Smooth muscle cell (in vitro differentiated cells): ENCODE results near the gene ZNF93. TPM values are rescaled to one million over a fixed set of nuclear protein-coding genes. Genes with fewer than 3 reads are reported as not detected.
A peak's percentile ranks its signal among the peaks of the same experiment; 100 is the strongest.
"Not testable (repeated sequence)": the region's sequence is repeated elsewhere in the genome, so short reads cannot be mapped to it uniquely, and the experiment has no call there.

ENCODE experiments used
- DNase-seq: peaks from one replicate; lab custom pipeline; 2025; ENCODE audit not compliant: unreplicated experiment; lab: John Stamatoyannopoulos, UW
- H2AFZ ChIP-seq: fragments of 200-600 bp; sonication (generic); 2 replicates; pipeline ENCODE4 v1.6.0; 2016; ENCODE audit warnings: antibody characterized with exemption, low read depth, mild to moderate bottlenecking
- H3F3A ChIP-seq: fragments of 200-600 bp; sonication (generic); 2 replicates; pipeline ENCODE4 v1.6.0; 2017; ENCODE audit warnings: antibody characterized with exemption, low read depth
- H3K27ac ChIP-seq: fragments of 200-600 bp; sonication (generic); 2 replicates; pipeline ENCODE4 v1.5.1; 2016; ENCODE audit warnings: low read depth, mild to moderate bottlenecking
- H3K27me3 ChIP-seq: fragments of 200-600 bp; sonication (generic); 2 replicates; pipeline ENCODE4 v1.6.1; 2016; ENCODE audit warnings: low read depth, mild to moderate bottlenecking
- H3K36me3 ChIP-seq: fragments of 200-600 bp; sonication (generic); 2 replicates; pipeline ENCODE4 v1.5.1; 2016; ENCODE audit warnings: low read depth
- H3K4me1 ChIP-seq: fragments of 200-600 bp; sonication (generic); 2 replicates; pipeline ENCODE4 v1.5.1; 2016; ENCODE audit warnings: low read depth
- H3K4me2 ChIP-seq: fragments of 200-600 bp; sonication (generic); 2 replicates; pipeline ENCODE4 v1.6.0; 2016; ENCODE audit warnings: mild to moderate bottlenecking
- H3K4me3 ChIP-seq: fragments of 200-600 bp; sonication (generic); 2 replicates; pipeline ENCODE4 v1.5.1; 2016; ENCODE audit warnings: mild to moderate bottlenecking
- H3K79me2 ChIP-seq: fragments of 200-600 bp; sonication (generic); 2 replicates; pipeline ENCODE4 v1.6.0; 2016; ENCODE audit warnings: low read depth, mild to moderate bottlenecking
- H3K9ac ChIP-seq: fragments of 200-600 bp; sonication (generic); 2 replicates; pipeline ENCODE4 v1.6.0; 2016; ENCODE audit warnings: low read depth
- H3K9me3 ChIP-seq: fragments of 200-600 bp; sonication (generic); replicated peaks from 2 replicates; pipeline ENCODE4 v1.5.1; 2016; ENCODE audit warnings: low read depth
- H4K20me1 ChIP-seq: fragments of 200-600 bp; sonication (generic); 2 replicates; pipeline ENCODE4 v1.6.0; 2016; ENCODE audit warnings: low read depth
- WGBS: methylation state at CpG from one replicate; pipeline ENCODE4 v1.1.7; 2016; ENCODE audit warnings: low lambda C conversion rate; 5-methylcytosine and 5-hydroxymethylcytosine counted together
- polyA plus RNA-seq: library from polyadenylated mRNA; unstranded; fragments of >200 nt; fragmentation: Nextera tagmentation; extraction: Ambion mirVana; gene quantifications from 2 replicates; pipeline ENCODE4 v1.2.1, GENCODE V29; 2016
- total RNA-seq: library from RNA; depleted of rRNA; stranded (reverse); fragments of >200 nt; gene quantifications from 2 replicates; pipeline ENCODE4 v1.2.3, GENCODE V29; 2014
- TF ChIP-seq, protein P1 (sequence below): fragments of 200-600 bp; sonication (generic); IDR thresholded peaks from 2 replicates; pipeline ENCODE4 v1.5.1; 2017; ENCODE audit warnings: borderline replicate concordance, mild to moderate bottlenecking, antibody characterized with exemption; ENCODE audit not compliant: insufficient read depth, poor library complexity, severe bottlenecking

Gene ZNF93
- total and polyA plus RNA-seq, 2 experiments from 2014 or later = 18.3 to 36.7 TPM

DNA sequence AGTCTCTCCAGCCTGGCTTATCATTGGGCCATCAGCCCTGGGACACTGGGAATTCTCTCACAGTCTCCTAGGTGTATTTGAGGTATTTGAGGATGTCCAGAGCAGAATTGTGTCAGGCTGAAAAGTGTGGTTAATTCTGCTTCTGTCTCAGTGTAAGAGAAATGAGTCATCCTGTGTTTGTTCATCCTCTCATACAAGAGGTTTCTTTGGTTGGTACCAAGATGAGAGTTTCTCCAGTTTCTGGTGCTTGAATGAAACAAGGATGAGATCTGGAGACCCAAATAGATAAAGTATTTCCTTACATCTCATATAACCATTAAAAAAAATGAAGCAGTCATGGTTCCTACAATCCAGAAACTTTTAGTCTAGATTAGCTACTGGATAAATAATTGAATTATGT, 27.4 kb upstream of the ZNF93 start:
- no peak overlapping the region for H3K4me3 ChIP-seq
- H3K27me3 ChIP-seq = no peaks in the 10 kb centered on the region
- H4K20me1 ChIP-seq = peaks cover 53% of the 10 kb centered on the region
- H3K4me2 ChIP-seq = no peak overlapping the region
- DNase-seq = no peak
- H3K4me1 ChIP-seq = peaks cover 2% of the 10 kb centered on the region
- TF ChIP-seq, protein P1, sequence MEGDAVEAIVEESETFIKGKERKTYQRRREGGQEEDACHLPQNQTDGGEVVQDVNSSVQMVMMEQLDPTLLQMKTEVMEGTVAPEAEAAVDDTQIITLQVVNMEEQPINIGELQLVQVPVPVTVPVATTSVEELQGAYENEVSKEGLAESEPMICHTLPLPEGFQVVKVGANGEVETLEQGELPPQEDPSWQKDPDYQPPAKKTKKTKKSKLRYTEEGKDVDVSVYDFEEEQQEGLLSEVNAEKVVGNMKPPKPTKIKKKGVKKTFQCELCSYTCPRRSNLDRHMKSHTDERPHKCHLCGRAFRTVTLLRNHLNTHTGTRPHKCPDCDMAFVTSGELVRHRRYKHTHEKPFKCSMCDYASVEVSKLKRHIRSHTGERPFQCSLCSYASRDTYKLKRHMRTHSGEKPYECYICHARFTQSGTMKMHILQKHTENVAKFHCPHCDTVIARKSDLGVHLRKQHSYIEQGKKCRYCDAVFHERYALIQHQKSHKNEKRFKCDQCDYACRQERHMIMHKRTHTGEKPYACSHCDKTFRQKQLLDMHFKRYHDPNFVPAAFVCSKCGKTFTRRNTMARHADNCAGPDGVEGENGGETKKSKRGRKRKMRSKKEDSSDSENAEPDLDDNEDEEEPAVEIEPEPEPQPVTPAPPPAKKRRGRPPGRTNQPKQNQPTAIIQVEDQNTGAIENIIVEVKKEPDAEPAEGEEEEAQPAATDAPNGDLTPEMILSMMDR = no peak
- peaks cover 96% of the 10 kb centered on the region for H3K79me2 ChIP-seq
- H2AFZ ChIP-seq = no peak overlapping the region
- H3K36me3 ChIP-seq = peaks cover 9% of the 10 kb centered on the region
- H3F3A ChIP-seq = peaks cover 3% of the 10 kb centered on the region
- peak overlapping the region; percentile 15 for H3K27ac ChIP-seq
- peaks cover 3% of the 10 kb centered on the region for H3K9me3 ChIP-seq
- no peak overlapping the region for H3K9ac ChIP-seq

DNA sequence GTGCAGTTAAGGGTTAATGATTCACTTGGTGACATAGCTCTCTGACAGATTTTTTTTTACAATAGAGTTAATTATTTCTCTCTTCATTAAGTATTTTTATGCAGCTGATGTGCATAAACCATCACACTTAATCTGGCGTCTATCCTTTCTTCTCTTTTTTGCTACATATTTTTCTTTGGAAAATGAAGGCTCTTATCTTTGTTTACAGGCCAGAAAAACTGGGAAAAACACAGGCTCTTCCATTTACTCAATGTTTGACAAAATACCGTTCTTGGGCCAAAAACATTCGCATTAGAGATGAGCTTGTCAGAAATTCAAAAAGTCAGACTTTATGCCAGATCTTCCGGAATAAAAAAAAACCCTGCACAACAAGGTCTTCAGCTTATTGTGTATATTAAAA, 23.0 kb upstream of the ZNF93 start:
- WGBS = 95% methylated on average over 4 of the region's 4 CpGs
- Histone ChIP-seq H3K27ac (no peak overlapping the region), H3F3A (peaks cover 3% of the 10 kb centered on the region), H2AFZ (no peak overlapping the region), H3K36me3 (peaks cover 33% of the 10 kb centered on the region), H3K4me2 (no peak overlapping the region), H3K27me3 (no peaks in the 10 kb centered on the region), H3K9me3 (peaks cover 22% of the 10 kb centered on the region), H4K20me1 (peaks cover 12% of the 10 kb centered on the region), H3K4me3 (no peak overlapping the region), H3K79me2 (peaks cover 75% of the 10 kb centered on the region), H3K9ac (no peak overlapping the region), H3K4me1 (no peaks in the 10 kb centered on the region)
- no peak for DNase-seq
- TF ChIP-seq, protein P1 = no peak

DNA sequence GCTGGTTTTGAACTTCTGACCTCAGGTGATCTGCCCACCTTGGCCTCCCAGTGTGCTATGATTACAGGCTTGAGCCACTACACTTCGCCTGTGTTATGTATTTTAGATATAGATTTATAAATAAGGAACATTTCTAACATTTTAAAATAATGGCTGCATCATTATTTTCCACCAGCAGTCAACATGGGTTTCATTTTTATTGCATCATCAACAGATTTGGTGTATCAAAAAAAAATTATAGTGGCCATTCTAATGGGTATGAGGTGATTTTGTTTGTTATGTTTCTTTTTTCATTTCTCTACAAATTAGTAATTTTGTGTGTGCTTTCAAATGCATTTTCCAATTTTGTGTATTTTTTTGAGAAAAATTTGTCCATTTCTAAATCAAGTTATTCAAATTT, 16.2 kb upstream of the ZNF93 start:
- no peak for DNase-seq

DNA sequence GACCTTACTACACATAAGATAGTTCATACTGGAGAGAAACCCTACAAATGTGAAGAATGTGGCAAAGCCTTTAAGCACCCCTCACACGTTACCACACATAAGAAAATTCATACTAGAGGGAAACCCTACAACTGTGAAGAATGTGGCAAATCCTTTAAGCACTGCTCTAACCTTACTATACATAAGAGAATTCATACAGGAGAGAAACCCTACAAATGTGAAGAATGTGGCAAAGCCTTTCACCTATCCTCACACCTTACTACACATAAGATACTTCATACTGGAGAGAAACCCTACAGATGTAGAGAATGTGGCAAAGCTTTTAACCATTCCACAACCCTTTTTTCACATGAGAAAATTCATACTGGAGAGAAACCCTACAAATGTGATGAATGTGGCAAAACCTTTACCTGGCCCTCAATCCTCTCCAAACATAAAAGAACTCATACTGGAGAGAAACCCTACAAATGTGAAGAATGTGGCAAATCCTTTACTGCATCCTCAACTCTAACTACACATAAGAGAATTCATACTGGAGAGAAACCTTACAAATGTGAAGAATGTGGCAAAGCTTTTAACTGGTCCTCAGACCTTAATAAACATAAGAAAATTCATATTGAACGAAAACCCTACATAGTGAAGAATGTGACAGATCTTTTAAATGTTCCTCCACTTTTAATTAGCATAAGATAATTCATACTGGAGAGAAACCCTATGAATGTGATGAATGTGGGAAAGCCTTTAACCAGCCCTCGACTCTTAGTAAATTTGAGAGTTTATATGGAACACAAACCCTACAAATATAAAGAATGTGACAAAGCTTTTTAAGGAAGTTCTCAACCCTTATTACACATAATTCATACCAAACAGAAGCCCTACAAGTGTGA, 8.4 kb upstream of the ZNF93 start:
- H3F3A ChIP-seq, DNase-seq, H2AFZ ChIP-seq, H3K27me3 ChIP-seq, H3K9ac ChIP-seq, H3K79me2 ChIP-seq, H3K27ac ChIP-seq, H4K20me1 ChIP-seq, H3K4me1 ChIP-seq, H3K4me2 ChIP-seq: not testable (repeated sequence)
- peak overlapping the region; percentile 12 for H3K4me3 ChIP-seq
- H3K9me3 ChIP-seq = peaks cover 78% of the 10 kb centered on the region
- WGBS = 97% methylated on average over 3 of the region's 3 CpGs
- H3K36me3 ChIP-seq = peaks cover 58% of the 10 kb centered on the region

More for the DNA sequence above, 16.2 kb upstream of the ZNF93 start:
- TF ChIP-seq, protein P1 = no peak
- H4K20me1 ChIP-seq = no peaks in the 10 kb centered on the region
- H3K9me3 ChIP-seq = peaks cover 50% of the 10 kb centered on the region
- no peak overlapping the region for H3K9ac ChIP-seq
- H3K4me3 ChIP-seq = no peak overlapping the region
- 100% methylated on average over 1 of the region's 1 CpG for WGBS
- no peak overlapping the region for H3K4me2 ChIP-seq
- H3K4me1 ChIP-seq = no peaks in the 10 kb centered on the region
- no peak overlapping the region for H2AFZ ChIP-seq
- H3K79me2 ChIP-seq = peaks cover 25% of the 10 kb centered on the region
- H3K27me3 ChIP-seq = no peaks in the 10 kb centered on the region
- H3F3A ChIP-seq = no peaks in the 10 kb centered on the region
- no peak overlapping the region for H3K27ac ChIP-seq
- H3K36me3 ChIP-seq = peaks cover 66% of the 10 kb centered on the region
